GM19397 (cell line): ENCODE data around the gene GCNT2.
"Not testable (repeated sequence)": the region's sequence is repeated elsewhere in the genome, so short reads cannot be mapped to it uniquely, and the experiment has no call there.

ENCODE experiments used
- ATAC-seq: cut with Tn5 transposase; IDR thresholded peaks from one replicate; pipeline ENCODE4 v1.9.1; 2021; ENCODE audit warnings: mild to moderate bottlenecking, moderate library complexity; ENCODE audit not compliant: unreplicated experiment

Gene GCNT2

GRCh38 chr6:10577112-10577511, 56.0 kb downstream of the GCNT2 start:
- ATAC-seq = no peak

DNA sequence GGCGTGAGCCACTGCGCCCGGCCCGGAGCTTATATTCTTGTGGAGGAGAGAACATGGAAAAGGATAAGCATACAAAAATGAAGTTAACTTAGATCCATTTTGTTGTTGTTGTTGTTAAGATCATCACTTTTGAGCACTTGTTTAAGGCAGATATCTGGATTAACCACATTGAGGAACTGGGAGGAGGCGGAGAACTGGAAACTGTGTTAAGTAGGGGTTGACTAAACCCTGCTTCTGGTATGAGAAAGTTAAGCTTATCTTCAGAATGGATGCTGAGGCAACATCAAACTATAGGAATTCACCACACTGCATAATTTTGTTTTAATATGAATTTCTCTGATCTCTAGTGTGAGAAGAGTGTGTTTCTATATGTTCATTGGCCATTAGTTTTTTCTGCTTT, 57.6 kb downstream of the GCNT2 start:
- ATAC-seq = no peak

GRCh38 chr6:10579803-10580202, 58.7 kb downstream of the GCNT2 start:
- no peak for ATAC-seq

DNA sequence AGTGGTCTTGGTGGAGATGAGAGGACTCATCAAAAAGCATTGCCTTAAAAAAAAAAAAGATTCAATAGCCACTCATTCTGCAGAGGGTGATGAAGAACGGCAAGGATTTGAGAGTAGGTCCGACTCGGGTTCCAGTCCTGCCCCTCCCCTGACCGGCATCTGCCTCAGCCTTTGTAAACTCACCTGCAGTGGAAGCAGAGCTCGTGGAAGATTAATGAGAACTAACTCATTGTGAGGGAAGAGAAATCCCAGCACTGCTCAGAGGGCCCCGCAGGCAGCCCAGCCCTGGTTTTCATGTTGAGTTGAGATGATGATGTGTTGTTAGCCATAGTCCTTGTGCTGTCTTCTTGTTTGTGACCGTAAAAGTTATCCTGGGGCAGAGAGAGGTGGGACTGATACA, 59.4 kb downstream of the GCNT2 start:
- no peak for ATAC-seq

GRCh38 chr6:10581402-10581801, 60.3 kb downstream of the GCNT2 start:
- not testable (repeated sequence) for ATAC-seq

DNA sequence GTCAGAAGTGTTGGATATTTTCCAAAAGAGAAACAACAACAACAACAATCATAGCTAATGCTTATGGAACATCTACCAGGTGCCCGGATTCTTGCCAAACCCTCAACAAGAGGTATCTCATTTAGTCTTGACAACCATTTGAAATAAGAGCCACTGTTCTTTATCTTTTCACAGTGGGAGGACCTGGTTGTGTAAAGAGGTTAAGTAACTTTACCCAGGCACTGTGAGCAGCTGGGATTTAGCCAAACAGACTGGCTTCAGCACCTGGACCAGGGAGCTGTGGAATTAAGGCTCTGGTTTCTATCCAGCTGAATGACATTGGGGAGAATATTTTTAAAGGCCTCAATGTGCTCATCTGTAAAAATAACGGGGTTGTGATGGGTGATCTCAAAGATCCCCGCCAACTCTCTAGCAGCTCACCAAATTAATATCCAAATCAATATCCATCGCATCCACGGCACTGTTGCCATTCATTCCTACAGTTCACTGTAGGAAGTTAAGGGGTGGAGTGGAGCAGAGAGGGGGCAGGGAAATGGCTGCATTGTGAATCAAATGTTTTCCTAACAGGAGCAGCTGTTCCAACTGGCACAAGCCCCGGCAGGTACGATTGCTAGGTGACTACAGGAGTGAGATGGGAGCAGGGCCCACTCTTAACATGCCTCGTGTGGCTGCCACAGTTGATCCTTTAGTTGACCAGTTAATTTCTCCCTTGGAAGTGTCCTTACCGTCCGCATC, 61.8 kb downstream of the GCNT2 start:
- ATAC-seq = no peak

DNA sequence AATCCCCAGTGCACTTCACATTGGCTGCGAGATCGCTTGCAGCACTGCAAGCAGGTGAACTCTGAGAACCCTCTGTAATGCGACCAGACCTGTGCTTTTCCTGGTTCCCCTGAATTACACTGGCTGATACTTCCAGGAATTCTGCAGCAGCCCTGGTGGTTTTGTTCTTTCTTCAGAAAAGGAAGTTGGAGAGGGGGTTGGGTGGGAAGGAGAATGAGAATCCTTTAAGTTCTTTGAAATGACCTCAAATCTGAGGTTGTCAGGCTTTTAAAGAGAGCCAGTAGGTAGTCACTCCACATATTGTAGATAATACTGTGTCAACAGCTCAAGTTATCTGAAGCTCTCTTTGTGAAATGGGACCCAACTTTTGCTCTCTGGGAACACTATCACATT, 62.4 kb downstream of the GCNT2 start:
- no peak for ATAC-seq

- ATAC-seq = no peak
Observed at GRCh38 chr6:10584607-10585006, 63.5 kb downstream of the GCNT2 start.

- no peak for ATAC-seq
Observed at GRCh38 chr6:10585209-10585845, 64.2 kb downstream of the GCNT2 start.

DNA sequence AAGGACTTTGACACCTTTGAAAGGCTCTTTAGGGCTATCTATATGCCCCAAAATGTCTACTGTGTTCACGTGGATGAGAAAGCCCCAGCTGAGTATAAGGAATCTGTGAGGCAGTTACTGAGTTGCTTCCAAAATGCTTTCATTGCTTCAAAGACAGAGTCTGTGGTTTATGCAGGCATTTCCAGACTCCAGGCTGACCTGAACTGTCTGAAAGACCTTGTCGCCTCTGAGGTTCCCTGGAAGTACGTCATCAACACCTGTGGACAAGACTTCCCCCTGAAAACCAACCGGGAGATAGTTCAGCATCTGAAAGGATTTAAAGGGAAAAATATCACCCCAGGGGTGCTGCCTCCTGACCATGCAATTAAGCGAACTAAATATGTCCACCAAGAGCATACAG, 65.2 kb downstream of the GCNT2 start:
- ATAC-seq = no peak

GRCh38 chr6:10587656-10588406, 66.7 kb downstream of the GCNT2 start:
- ATAC-seq = no peak

- ATAC-seq = no peak
Observed at GRCh38 chr6:10588562-10589428, 67.6 kb downstream of the GCNT2 start.

- no peak for ATAC-seq
Observed at GRCh38 chr6:10589429-10589727, 68.2 kb downstream of the GCNT2 start.

- ATAC-seq = no peak
Observed at GRCh38 chr6:10589983-10590382, 68.8 kb downstream of the GCNT2 start.

DNA sequence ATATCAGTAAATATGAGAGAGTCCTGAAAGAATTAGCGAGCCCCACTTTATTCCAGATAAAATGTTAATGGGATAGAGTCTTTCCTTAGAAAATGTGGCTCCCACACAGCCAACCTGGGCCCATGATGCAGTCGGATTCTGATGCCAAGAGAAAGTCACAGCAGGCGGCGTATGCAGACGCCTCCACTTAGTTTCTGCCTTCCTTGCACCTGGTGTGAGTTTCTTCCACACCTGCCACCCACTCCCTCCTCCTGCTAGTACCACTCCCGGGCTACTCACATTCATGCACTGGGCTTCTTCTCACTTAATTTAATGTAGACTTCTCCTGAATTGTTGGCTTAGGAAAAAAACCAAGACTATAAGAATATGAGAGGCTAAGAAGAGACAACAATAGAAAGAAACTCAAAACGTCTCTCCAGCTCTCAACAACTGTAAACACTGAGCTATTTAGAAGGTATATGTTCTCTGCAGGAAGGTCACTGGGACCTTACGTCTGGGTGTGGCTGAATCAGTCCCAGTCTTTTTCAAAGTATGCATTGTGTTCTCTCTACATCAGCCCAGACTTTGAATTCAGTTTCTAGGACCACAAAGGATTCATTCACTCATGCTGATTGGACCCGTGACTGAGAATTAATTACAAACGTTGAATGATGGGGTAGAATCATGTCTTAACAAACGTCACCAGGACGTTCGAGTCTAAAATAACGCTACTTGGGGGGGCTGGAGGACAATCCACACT, 70.4 kb downstream of the GCNT2 start:
- ATAC-seq = no peak

DNA sequence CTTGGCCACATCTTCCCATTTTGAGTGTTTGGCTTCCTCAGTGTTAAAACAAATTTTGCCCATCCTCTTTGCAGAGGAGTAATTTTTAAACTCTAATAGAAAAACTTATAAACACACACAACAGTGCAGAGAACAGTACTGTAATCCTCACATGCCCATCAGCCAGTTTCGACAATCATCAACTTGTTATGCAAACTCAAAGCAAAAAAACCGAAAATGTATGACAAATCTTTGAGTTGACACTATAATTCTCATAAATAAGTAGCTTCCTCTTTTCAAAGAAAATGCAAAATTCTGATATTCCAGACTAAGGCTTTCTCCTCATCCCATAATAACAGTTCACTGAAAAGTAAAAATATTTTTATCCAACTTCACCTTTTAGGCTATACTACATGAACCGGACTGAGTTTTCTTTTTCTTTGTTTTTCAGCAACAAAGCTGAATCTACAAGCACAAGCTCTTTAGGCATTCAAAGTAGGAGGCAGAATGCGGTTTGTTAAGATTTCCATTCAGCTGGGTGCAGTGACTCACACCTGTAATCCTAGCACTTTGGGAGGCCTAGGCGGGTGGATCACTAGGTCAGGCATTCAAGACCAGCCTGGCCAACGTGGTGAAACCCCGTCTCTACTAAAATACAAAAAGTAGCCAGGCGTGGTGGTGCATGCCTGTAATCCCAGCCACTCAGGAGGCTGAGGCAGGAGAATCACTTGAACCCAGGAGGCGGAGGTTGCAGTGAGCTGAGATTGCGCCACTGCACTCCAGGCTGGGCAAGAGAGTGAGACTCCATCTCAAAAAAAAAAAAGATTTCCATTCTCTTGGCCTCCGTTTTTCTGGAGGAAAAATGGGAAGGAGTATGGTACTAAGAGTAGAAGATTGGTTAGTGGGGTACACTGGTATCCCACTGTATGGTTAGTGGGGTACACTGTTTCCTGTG, 74.8 kb downstream of the GCNT2 start:
- ATAC-seq = no peak

GRCh38 chr6:10597499-10598001, 76.4 kb downstream of the GCNT2 start:
- ATAC-seq = no peak

- no peak for ATAC-seq
Observed at GRCh38 chr6:10598084-10598960, 77.2 kb downstream of the GCNT2 start.
